GM20431 (cell line): ENCODE measurements around the gene CD9.

ENCODE experiments used
- in situ Hi-C: fragments of 300-500 bp; cut with MseI, MboI; formaldehyde crosslinking; loops from one replicate; pipeline ENCODE4 v1.15.0; 2020; ENCODE audit warnings: low sequenced_read_pairs; ENCODE audit not compliant: unreplicated experiment

The CD9 gene

DNA sequence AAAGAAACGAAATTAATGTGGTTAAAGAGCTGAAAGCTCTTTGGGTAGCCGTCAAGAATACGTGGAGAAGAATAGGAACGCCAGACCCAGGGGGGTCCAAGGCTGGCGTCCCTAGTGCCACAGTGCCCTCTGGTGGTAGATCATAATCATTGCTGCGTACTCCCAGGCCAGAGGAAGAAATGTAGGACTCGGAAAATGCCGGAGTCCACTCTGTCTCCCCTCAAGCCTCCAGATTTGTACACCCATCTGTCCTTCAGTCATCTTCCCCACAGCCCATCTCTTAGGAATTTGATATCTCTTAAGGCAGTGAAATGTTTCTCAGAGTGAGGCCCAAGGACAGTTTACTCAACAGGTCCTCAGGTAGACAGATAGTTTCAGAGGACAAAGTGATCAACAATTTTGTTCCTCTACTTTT is 84.9 kb downstream of the CD9 start:
- in situ Hi-C loops, result loop anchor here (10.0 kb wide), 2 partner anchors 90 to 220 kb away; no protein-coding TSS in a partner anchor

DNA sequence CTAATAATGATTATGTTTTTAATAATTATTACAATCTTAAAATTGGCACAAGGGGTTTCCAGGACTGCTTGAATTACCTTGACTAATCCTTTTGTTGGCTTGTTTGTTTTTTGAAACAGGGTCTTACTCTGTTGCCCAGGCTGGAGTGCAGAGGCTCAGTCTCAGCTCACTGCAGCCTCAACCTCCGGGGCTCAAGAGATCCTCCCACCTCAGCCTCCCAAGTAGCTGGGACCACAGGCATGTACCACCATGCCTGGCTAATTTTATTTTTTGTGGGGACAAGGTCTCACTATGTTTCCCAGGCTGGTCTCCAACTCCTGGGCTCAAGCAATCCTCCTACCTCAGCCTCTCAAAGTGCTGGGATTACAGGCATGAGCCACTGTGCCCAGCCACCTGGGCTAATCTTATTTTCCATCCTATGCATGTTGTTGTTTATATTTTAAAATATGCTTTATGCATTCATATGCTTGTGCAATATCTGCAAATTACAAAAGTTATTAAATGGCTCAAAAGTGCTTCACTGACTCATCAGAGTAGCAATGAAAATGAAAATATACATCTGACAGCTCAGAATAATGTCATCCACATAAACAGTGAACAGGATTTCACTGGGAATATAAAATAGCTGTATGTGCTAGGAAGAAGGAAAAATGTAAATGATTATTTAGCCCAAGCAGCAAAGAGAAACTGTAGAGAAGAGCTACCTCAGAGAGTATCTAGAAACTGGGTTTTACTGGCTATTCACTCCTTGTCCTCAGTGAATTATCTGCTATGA is 85.5 kb downstream of the CD9 start:
- in situ Hi-C loops, result loop anchor here (10.0 kb wide), 2 partner anchors 91 to 221 kb away; no protein-coding TSS in a partner anchor
